ENCODE measurements around the gene YIPF1.

Gene YIPF1

DNA sequence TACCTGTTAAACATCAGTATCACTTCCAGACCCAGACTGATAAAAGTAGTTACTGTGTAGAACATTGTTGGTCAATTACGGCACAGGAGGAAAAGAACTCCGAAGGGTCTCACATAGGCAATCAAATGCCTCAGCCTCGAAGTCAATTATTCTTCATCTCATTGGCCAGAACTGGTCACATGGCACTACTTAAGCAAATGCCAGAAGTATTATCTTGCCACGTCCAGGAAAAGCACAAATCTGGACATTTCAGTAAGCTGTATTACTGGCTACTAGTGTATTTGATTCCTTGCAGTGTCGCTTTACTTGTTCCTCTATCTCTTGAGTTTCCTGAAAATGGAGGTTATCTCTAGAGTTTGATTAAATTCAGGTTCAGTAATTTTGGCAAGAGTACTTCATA lies 28.7 kb upstream of the YIPF1 start:
- Histone ChIP-seq H3K27me3 (ENCODE audit: insufficient read depth, poor library complexity, severe bottlenecking) (no peaks in the 10 kb centered on the region), H3K4me3 (replicated peaks; ENCODE audit: insufficient read depth, low read length) (no peak overlapping the region), H3K27ac (replicated peaks) (no peak overlapping the region)
- TF ChIP-seq, protein P1, sequence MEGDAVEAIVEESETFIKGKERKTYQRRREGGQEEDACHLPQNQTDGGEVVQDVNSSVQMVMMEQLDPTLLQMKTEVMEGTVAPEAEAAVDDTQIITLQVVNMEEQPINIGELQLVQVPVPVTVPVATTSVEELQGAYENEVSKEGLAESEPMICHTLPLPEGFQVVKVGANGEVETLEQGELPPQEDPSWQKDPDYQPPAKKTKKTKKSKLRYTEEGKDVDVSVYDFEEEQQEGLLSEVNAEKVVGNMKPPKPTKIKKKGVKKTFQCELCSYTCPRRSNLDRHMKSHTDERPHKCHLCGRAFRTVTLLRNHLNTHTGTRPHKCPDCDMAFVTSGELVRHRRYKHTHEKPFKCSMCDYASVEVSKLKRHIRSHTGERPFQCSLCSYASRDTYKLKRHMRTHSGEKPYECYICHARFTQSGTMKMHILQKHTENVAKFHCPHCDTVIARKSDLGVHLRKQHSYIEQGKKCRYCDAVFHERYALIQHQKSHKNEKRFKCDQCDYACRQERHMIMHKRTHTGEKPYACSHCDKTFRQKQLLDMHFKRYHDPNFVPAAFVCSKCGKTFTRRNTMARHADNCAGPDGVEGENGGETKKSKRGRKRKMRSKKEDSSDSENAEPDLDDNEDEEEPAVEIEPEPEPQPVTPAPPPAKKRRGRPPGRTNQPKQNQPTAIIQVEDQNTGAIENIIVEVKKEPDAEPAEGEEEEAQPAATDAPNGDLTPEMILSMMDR (IDR thresholded peaks at IDR 0.05; ENCODE audit: insufficient read depth, low read length), result no peak
- TF ChIP-seq GABPA (IDR thresholded peaks at IDR 0.05; ENCODE audit: low read depth), result no peak
- TF ChIP-seq SPI1 (IDR thresholded peaks at IDR 0.05; ENCODE audit: borderline replicate concordance, low read depth), result no peak
- no peak for TF ChIP-seq POLR2AphosphoS5 (IDR thresholded peaks at IDR 0.05; ENCODE audit: low read depth)
- TF ChIP-seq, protein P2, sequence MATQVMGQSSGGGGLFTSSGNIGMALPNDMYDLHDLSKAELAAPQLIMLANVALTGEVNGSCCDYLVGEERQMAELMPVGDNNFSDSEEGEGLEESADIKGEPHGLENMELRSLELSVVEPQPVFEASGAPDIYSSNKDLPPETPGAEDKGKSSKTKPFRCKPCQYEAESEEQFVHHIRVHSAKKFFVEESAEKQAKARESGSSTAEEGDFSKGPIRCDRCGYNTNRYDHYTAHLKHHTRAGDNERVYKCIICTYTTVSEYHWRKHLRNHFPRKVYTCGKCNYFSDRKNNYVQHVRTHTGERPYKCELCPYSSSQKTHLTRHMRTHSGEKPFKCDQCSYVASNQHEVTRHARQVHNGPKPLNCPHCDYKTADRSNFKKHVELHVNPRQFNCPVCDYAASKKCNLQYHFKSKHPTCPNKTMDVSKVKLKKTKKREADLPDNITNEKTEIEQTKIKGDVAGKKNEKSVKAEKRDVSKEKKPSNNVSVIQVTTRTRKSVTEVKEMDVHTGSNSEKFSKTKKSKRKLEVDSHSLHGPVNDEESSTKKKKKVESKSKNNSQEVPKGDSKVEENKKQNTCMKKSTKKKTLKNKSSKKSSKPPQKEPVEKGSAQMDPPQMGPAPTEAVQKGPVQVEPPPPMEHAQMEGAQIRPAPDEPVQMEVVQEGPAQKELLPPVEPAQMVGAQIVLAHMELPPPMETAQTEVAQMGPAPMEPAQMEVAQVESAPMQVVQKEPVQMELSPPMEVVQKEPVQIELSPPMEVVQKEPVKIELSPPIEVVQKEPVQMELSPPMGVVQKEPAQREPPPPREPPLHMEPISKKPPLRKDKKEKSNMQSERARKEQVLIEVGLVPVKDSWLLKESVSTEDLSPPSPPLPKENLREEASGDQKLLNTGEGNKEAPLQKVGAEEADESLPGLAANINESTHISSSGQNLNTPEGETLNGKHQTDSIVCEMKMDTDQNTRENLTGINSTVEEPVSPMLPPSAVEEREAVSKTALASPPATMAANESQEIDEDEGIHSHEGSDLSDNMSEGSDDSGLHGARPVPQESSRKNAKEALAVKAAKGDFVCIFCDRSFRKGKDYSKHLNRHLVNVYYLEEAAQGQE (IDR thresholded peaks at IDR 0.05; ENCODE audit: insufficient replicate concordance, low read depth), result no peak
- no peak for DNase-seq (ENCODE audit: low read depth in 1 of 2, low spot score in 1 of 2)

GRCh38 chr1:53913352-53914033 lies 23.9 kb upstream of the YIPF1 start:
- Histone ChIP-seq H3K4me3 (replicated peaks; ENCODE audit: insufficient read depth, low read length) (no peak overlapping the region), H3K27ac (replicated peaks) (no peak overlapping the region), H3K27me3 (ENCODE audit: insufficient read depth, poor library complexity, severe bottlenecking) (no peaks in the 10 kb centered on the region)
- TF ChIP-seq, protein P1 (IDR thresholded peaks at IDR 0.05; ENCODE audit: insufficient read depth, low read length), result no peak
- TF ChIP-seq GABPA (IDR thresholded peaks at IDR 0.05; ENCODE audit: low read depth) (no peak), POLR2AphosphoS5 (IDR thresholded peaks at IDR 0.05; ENCODE audit: low read depth) (no peak), SPI1 (IDR thresholded peaks at IDR 0.05; ENCODE audit: borderline replicate concordance, low read depth) (no peak)
- TF ChIP-seq, protein P2 (IDR thresholded peaks at IDR 0.05; ENCODE audit: insufficient replicate concordance, low read depth), result no peak
- no peak for DNase-seq (ENCODE audit: low read depth in 1 of 2, low spot score in 1 of 2)

DNA sequence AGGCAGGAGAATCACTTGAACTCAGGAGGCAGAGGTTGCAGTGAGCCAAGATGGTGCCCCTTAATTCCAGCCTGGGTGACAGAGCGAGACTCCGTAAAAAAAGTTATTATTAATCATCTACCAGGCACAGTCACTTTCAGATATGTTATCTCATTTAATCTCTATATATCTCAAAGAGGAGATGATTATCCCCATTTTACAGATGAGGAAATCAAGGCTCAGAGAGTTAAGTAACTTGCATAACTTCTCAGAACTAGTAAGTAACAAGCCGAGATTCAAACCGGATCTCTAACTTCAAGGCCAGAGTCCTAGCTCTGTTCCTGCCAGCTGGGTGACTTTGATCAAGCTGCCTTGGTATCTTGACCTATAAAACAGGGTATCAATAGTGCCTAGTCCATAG lies 21.8 kb upstream of the YIPF1 start:
- H3K4me3 ChIP-seq (replicated peaks; ENCODE audit: insufficient read depth, low read length), result no peak overlapping the region
- H3K27me3 ChIP-seq (ENCODE audit: insufficient read depth, poor library complexity, severe bottlenecking), result no peaks in the 10 kb centered on the region
- TF ChIP-seq, protein P1 (IDR thresholded peaks at IDR 0.05; ENCODE audit: insufficient read depth, low read length), result no peak
- DNase-seq (ENCODE audit: low read depth in 1 of 2, low spot score in 1 of 2), result no peak
- no peak overlapping the region for H3K27ac ChIP-seq (replicated peaks)

GRCh38 chr1:53909946-53910345 lies 20.3 kb upstream of the YIPF1 start:
- H3K27ac ChIP-seq (replicated peaks), result no peak overlapping the region
- no peak for DNase-seq (ENCODE audit: low read depth in 1 of 2, low spot score in 1 of 2)
- TF ChIP-seq POLR2AphosphoS5 (IDR thresholded peaks at IDR 0.05; ENCODE audit: low read depth), result no peak
- H3K4me3 ChIP-seq (replicated peaks; ENCODE audit: insufficient read depth, low read length), result no peak overlapping the region
- no peaks in the 10 kb centered on the region for H3K27me3 ChIP-seq (ENCODE audit: insufficient read depth, poor library complexity, severe bottlenecking)

Data from HL-60 (cell line).